Measurements from ENCODE around the gene UPK3B. TPM values are rescaled to one million over a fixed set of nuclear protein-coding genes. Genes with fewer than 3 reads are reported as not detected.

UPK3B gene
- total and polyA plus RNA-seq, 2 of the 13 experiments (the other 11 are each of a cell fraction or from before 2014, with no cell fraction given) = not detected

DNA sequence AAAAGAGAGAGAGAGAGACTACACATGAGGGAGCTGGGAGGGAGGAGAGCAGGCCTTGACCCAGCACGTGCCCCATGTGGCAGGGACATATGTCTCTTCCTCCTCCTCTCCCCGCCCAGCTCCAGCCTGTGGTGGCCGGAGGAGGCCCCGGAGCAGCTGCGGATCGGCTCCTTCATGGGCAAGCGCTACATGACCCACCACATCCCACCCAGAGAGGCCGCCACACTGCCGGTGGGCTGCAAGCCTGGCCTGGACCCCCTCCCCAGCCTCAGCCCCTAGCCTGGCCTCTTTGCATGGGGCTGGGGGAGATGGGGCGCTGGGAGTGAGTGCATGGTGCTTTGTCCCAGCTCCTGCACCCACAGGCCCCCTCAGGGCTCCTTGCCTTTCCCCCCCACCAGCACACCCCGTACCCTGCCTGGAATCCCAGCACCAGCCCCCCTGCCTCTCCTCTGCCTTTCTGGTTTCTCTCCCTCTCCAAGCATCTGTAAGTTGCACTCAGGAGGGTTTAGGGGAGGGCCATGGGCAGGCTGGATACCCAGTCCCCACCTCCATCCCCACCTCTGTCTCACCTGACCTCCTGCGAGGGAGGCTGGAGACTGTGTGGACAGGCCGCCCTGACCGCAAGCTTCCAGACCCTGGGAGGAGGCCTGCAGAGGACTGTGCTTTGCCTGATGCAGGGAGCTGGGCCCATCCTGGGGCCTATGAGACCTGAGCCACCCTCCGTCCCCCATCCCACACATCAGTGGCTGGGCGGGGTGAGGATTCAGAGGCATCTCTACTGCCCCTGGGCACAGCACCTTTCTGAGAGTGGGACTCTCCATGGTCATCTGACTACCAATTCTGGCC lies 4.8 kb downstream of the UPK3B start:
- H3K27me3 ChIP-seq (ENCODE audit: control insufficient read depth in 1 of 2, insufficient read depth in 2 of 2, low read length in 2 of 2) = peaks cover 2 to 5% of the 10 kb centered on the region in 2 experiments; a peak in 1 of 5 replicates
- H3K4me1 ChIP-seq (ENCODE audit: insufficient read depth, low read length) = peaks cover 51% of the 10 kb centered on the region
- no peaks in the 10 kb centered on the region for H3K36me3 ChIP-seq (replicated peaks in 1 of 2; ENCODE audit: control insufficient read depth in 1 of 2, insufficient read depth in 2 of 2, low read length in 2 of 2)
- no peaks in the 10 kb centered on the region for H3K79me2 ChIP-seq (ENCODE audit: insufficient read depth, low read length)
- H3K27ac ChIP-seq (ENCODE audit: extremely low read length, insufficient read depth, low read length) = no peak overlapping the region
- FAIRE-seq (no peak), DNase-seq (ENCODE audit: low spot score) (no peak), ATAC-seq (no peak)
- in situ Hi-C loops (cut with HindIII; ENCODE audit: extremely low pct_ligation_motif_present, low pct_unique_long_range_greater_than_20kb) (no loop called here), intact Hi-C loops (cut with micrococcal nuclease; ENCODE audit: unreplicated experiment) (no loop called here)
- H3K9ac ChIP-seq (ENCODE audit: insufficient read depth, low read depth, low read length) = no peak overlapping the region
- H2AFZ ChIP-seq (ENCODE audit: low read length) = no peak overlapping the region
- BruUV-seq (replicated peaks) = no TSS peak
- TF ChIP-seq POLR2G (IDR thresholded peaks at IDR 0.05; ENCODE audit: low read depth, low read length) (no peak), BHLHE40 (IDR thresholded peaks at IDR 0.05; ENCODE audit: low read length) (peak; percentile 60), ARNTL (CRISPR knock-in tag; IDR thresholded peaks at IDR 0.05) (0 out of 2 replicates have a peak, but pooled peaks have one; percentile 32), NR2F6 (IDR thresholded peaks at IDR 0.05) (no peak), NR2F6 (CRISPR knock-in tag; IDR thresholded peaks at IDR 0.05) (0 out of 2 replicates have a peak, but pooled peaks have one; percentile 20), ZNF687 (CRISPR knock-in tag; IDR thresholded peaks at IDR 0.05) (peak; percentile 54)
- TF ChIP-seq, protein P1, sequence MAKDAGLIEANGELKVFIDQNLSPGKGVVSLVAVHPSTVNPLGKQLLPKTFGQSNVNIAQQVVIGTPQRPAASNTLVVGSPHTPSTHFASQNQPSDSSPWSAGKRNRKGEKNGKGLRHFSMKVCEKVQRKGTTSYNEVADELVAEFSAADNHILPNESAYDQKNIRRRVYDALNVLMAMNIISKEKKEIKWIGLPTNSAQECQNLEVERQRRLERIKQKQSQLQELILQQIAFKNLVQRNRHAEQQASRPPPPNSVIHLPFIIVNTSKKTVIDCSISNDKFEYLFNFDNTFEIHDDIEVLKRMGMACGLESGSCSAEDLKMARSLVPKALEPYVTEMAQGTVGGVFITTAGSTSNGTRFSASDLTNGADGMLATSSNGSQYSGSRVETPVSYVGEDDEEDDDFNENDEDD (CRISPR knock-in tag; IDR thresholded peaks at IDR 0.05; ENCODE audit: borderline replicate concordance) = 0 out of 2 replicates have a peak, but pooled peaks have one; percentile 19
- no peak overlapping the region for H3K4me3 ChIP-seq (replicated peaks in 1 of 3; ENCODE audit: insufficient read depth in 1 of 3, low read depth in 2 of 3, low read length in 3 of 3)
- no peak overlapping the region for H3K4me2 ChIP-seq (ENCODE audit: low read depth, low read length)
- no peaks in the 10 kb centered on the region for H4K20me1 ChIP-seq (ENCODE audit: insufficient read depth, low read length)
- ChIA-PET POLR2A (no interaction called here), CTCF (ENCODE audit: low intra/inter-chr PET ratio, low total read pairs) (no interaction called here)
- no peaks in the 10 kb centered on the region for H3K9me3 ChIP-seq (ENCODE audit: low read length)
- 28% methylated on average over 9 of the region's 16 CpGs for WGBS (ENCODE audit: low lambda C conversion rate)

All from HepG2 (cell line).